ENCODE measurements around the gene MARCHF3. TPM values are rescaled to one million over a fixed set of nuclear protein-coding genes. Genes with fewer than 3 reads are reported as not detected.

Gene MARCHF3, protein sequence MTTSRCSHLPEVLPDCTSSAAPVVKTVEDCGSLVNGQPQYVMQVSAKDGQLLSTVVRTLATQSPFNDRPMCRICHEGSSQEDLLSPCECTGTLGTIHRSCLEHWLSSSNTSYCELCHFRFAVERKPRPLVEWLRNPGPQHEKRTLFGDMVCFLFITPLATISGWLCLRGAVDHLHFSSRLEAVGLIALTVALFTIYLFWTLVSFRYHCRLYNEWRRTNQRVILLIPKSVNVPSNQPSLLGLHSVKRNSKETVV
- polyA plus RNA-seq (2011; rRNA removed) (0.68 and 1.4 TPM in 2 replicates), polyA plus RNA-seq (2017; fragmentation: RNase III; extraction: RNeasy Plus Mini Kit Qiagen cat#74134 plus additional on column Dnase treatment) (0.39 to 0.61 TPM (median 0.43 TPM) in 3 replicates), polyA minus RNA-seq (2011; rRNA and poly(A)+ RNA removed) (2.0 and 2.4 TPM in 2 replicates)
- polyA plus RNA-seq (2012; cell fraction: cytosol; rRNA removed) = 0.26 and 0.54 TPM in 2 replicates
- polyA plus RNA-seq (2012; cell fraction: nucleus; rRNA removed) = 0.30 and 0.48 TPM in 2 replicates

DNA sequence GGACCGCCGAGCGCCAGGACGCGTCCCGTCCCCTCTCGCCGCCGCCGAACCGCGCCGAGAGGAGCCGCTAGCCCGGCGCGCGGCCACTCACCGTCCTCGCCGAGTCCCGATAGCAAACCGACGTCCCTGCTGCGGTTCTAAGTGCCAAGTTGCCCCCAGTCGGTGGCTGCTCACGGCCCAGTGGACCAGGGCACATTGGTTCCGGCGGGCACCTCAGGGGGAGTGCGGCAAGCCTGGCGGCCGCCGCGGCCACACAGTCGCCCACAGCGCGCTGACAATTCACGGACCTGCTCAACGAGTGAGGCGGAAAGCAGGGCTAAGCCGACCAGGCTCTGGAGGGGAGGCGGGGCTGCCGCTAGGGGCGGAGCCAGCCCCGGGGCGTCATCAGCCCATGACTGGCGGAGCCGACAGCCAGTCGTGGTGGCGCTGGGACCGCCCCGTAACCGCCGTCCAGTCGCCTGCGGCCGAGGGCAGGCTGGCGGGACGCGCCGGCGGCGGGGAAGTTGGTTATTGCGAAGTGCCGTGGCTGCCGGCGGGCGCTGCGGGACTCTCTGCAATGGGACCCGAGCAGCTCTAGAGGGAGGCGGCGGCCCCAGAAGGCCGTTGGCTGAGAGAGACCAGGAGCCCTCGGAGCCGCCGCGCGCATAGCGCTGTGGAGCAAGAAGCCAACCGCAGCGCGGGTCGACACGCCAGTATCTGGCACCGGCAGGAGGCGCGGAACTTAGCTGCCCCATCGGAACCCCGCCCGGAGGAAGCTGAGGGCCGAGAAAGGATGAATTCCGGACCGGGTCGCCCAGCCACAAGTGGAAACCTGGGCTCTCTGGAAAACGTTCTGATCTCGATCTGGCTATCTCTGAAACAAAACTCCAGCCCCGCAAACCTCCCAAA, at the start of gene MARCHF3:
TSS of gene MARCHF3 (minus strand) at position 300 of the 888 bp plus-strand sequence. CDS start 112,387 bp downstream, outside the sequence.
- Histone ChIP-seq H3K4me2 (peak within 1 kb of the TSS; percentile 98), H3K27ac (peak within 1 kb of the TSS; percentile 64 to 82), H3K4me1 (0 out of 3 replicates have a peak, but pooled peaks cover 3% of the 10 kb centered on the region), H3K9me3 (no peaks in the 10 kb centered on the region), H3K4me3 (peak within 1 kb of the TSS; percentile 69)
- WGBS (ENCODE audit: missing lambda C conversion rate) = 1% methylated on average over 38 of the region's 97 CpGs
- FAIRE-seq = peak; percentile 59
- TF ChIP-seq JUN (IDR thresholded peaks at IDR 0.05) = peak in 1 of 2 experiments; percentile 53; a peak in 2 of 5 replicates
- TF ChIP-seq RFX5 (IDR thresholded peaks at IDR 0.05) = peak; percentile 38; the same call in 1 of the 2 replicates
- TF ChIP-seq RNF2 (IDR thresholded peaks at IDR 0.05; ENCODE audit: borderline replicate concordance, low read depth) = no peak; the same call in 1 of the 2 replicates
- TF ChIP-seq CEBPB (IDR thresholded peaks at IDR 0.05) = peak; percentile 21 to 63; a peak in 1 of 4 replicates
- TF ChIP-seq, protein P1, sequence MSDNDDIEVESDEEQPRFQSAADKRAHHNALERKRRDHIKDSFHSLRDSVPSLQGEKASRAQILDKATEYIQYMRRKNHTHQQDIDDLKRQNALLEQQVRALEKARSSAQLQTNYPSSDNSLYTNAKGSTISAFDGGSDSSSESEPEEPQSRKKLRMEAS (IDR thresholded peaks at IDR 0.05) = peak; percentile 38; the same call in 1 of the 2 replicates
- peak; percentile 29; the same call in 1 of the 2 replicates for TF ChIP-seq PHF8 (IDR thresholded peaks at IDR 0.05; ENCODE audit: borderline replicate concordance, low read depth)
- TF ChIP-seq, protein P2, sequence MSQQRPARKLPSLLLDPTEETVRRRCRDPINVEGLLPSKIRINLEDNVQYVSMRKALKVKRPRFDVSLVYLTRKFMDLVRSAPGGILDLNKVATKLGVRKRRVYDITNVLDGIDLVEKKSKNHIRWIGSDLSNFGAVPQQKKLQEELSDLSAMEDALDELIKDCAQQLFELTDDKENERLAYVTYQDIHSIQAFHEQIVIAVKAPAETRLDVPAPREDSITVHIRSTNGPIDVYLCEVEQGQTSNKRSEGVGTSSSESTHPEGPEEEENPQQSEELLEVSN (IDR thresholded peaks at IDR 0.05; ENCODE audit: borderline replicate concordance, low read depth) = peak; percentile 87
- peak; percentile 63 for TF ChIP-seq POLR2A (IDR thresholded peaks at IDR 0.05; ENCODE audit: low read length)
- no peak for TF ChIP-seq MYC (IDR thresholded peaks at IDR 0.05; ENCODE audit: borderline replicate concordance, low read length)
- TF ChIP-seq, protein P3, sequence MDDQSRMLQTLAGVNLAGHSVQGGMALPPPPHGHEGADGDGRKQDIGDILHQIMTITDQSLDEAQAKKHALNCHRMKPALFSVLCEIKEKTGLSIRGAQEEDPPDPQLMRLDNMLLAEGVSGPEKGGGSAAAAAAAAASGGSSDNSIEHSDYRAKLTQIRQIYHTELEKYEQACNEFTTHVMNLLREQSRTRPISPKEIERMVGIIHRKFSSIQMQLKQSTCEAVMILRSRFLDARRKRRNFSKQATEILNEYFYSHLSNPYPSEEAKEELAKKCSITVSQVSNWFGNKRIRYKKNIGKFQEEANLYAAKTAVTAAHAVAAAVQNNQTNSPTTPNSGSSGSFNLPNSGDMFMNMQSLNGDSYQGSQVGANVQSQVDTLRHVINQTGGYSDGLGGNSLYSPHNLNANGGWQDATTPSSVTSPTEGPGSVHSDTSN (IDR thresholded peaks at IDR 0.05) = peak; percentile 92
- ChIA-PET CTCF (interaction anchor here (0.6 to 1.4 kb wide), 7 partner anchors 14 to 371 kb away, joined by 3 to 4 read pairs (median 3); no protein-coding TSS in a partner anchor), POLR2A (interaction anchor here (0.5 kb wide), 1 partner anchor 108 kb away, joined by 6 read pairs; no protein-coding TSS in a partner anchor)
- ATAC-seq = peak; percentile 94 to 98
- peak; percentile 84 to 92 for DNase-seq (ENCODE audit: low read depth in 1 of 2, low spot score in 1 of 2)

DNA sequence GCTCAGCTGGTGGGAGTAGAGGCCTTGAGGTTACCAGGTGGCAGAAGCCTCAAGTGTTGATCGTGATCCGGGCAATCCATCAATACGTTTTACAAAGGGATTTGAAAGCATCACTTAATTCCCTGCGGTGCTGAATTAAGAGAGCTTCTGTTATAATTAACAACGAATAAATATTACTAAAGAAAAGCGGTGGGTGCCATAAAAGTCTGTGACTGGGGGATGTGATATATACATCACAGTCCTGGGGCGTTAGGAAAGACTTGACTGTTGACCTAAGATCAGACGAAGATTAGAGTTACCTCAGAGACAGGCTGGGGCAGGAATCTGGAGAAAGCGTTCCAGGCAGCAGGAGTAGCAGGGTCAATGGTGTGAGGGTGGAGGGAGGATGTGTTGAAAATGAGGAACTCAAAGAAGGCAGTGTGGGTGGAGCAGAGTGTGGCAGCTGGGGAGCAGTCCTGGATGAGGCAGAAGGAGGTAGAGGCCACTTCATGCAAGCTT, 49.7 kb upstream of the MARCHF3 start:
- no peak overlapping the region for H3K27ac ChIP-seq
- 68% methylated on average over 9 of the region's 9 CpGs for WGBS (ENCODE audit: missing lambda C conversion rate)
- no peak for FAIRE-seq
- H3K9me3 ChIP-seq = no peaks in the 10 kb centered on the region
- no peak overlapping the region for H3K4me3 ChIP-seq
- no peak for DNase-seq (ENCODE audit: low read depth in 1 of 2, low spot score in 1 of 2)
- H3K4me1 ChIP-seq = peaks cover 15% of the 10 kb centered on the region; the same call in 2 of the 3 replicates
- ChIA-PET CTCF (interaction anchor here (0.6 kb wide), 1 partner anchor 1658 kb away, joined by 4 read pairs; no protein-coding TSS in a partner anchor), POLR2A (no interaction called here)
- TF ChIP-seq MAZ (IDR thresholded peaks at IDR 0.05; ENCODE audit: borderline replicate concordance, low read depth, low read length) (no peak), ZFP36 (IDR thresholded peaks at IDR 0.05; ENCODE audit: borderline replicate concordance, partially characterized antibody) (no peak), GATA3 (IDR thresholded peaks at IDR 0.05; ENCODE audit: borderline replicate concordance) (no peak), KDM5A (IDR thresholded peaks at IDR 0.05) (no peak), POLR2AphosphoS2 (conservative IDR thresholded peaks at IDR 0.05; ENCODE audit: low read length) (no peak), FOXS1 (CRISPR knock-in tag; IDR thresholded peaks at IDR 0.05) (no peak), CHD2 (IDR thresholded peaks at IDR 0.05; ENCODE audit: low read length, partially characterized antibody) (no peak), RAD21 (conservative IDR thresholded peaks at IDR 0.05 in 1 of 2, IDR thresholded peaks at IDR 0.05 in 1 of 2) (no peak), RARB (CRISPR knock-in tag; IDR thresholded peaks at IDR 0.05) (no peak), CBX8 (IDR thresholded peaks at IDR 0.05) (no peak), EHF (CRISPR knock-in tag; IDR thresholded peaks at IDR 0.05) (no peak)
- TF ChIP-seq, protein P3 (IDR thresholded peaks at IDR 0.05) = no peak
- H3K4me2 ChIP-seq = no peak overlapping the region
- ATAC-seq = no peak

Measured in A549 (cell line).